ENCODE measurements around the gene EME2.
A peak's percentile ranks its signal among the peaks of the same experiment; 100 is the strongest.

EME2 gene

DNA sequence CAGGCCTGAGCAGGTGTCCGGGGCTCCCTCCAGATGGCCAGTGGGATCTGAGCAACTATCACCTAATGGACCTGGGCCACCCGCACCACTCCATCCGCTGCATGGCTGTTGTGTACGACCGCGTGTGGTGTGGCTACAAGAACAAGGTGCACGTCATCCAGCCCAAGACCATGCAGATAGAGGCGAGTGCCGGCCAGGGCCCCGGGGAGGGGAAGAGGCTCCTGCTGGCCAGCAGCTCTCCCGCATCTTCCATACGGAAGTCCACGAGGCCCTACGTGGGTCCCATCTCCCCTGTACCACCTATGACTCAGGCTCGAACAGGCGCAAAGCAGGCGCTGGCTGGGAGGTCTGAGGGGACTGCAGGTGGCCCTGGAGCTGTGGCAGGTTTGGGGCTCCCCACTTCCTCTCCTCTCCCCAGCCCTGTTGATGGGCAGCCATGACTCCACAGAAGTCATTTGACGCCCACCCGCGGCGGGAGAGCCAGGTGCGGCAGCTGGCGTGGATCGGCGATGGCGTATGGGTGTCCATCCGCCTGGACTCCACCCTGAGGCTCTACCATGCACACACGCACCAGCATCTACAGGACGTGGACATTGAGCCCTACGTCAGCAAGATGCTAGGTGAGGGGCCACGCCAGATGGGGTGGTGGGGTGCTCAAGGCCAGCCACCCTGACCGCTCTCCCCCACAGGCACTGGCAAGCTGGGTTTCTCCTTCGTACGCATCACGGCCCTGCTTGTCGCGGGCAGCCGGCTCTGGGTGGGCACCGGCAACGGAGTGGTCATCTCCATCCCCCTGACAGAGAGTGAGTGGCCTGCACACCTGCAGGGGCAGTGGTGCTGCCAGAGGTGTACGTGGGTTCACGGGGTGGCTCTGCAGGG is 5.3 kb upstream of the EME2 start:
- Mint-ChIP-seq H3K27me3 (ENCODE audit: low read depth) (no peaks in the 10 kb centered on the region), H3K27ac (no peak overlapping the region), H3K9me3 (no peaks in the 10 kb centered on the region), H3K36me3 (ENCODE audit: low read depth) (peaks cover 20% of the 10 kb centered on the region), H3K4me1 (ENCODE audit: low read depth) (peaks cover 2% of the 10 kb centered on the region), H3K4me3 (no peak overlapping the region)
- DNase-seq (ENCODE audit: low spot score), result no peak

DNA sequence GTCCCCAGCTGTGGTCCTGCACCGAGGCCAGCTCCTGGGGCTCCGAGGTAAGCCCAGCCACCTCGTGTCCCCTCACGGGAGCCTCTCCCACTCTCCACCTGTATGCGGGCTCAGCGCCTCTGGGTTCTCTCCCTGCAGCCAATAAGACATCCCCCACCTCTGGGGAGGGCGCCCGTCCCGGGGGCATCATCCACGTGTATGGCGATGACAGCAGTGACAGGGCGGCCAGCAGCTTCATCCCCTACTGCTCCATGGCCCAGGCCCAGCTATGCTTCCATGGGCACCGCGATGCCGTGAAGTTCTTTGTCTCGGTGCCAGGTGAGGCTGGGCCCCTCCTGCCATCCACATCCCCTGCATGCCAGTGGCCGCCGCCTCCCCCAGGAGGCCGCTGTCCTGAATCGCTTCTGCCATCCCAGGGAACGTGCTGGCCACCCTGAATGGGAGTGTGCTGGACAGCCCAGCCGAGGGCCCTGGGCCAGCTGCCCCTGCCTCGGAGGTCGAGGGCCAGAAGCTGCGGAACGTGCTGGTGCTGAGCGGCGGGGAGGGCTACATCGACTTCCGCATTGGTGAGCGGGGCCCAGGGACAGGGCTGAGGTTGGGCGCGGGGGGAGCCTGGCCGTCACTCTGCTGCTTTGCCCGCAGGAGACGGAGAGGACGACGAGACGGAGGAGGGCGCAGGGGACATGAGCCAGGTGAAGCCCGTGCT is 4.4 kb upstream of the EME2 start:
- Mint-ChIP-seq H3K9me3 (no peaks in the 10 kb centered on the region), H3K4me1 (ENCODE audit: low read depth) (peaks cover 2% of the 10 kb centered on the region), H3K36me3 (ENCODE audit: low read depth) (peaks cover 22% of the 10 kb centered on the region), H3K27ac (no peak overlapping the region), H3K4me3 (no peak overlapping the region), H3K27me3 (ENCODE audit: low read depth) (no peaks in the 10 kb centered on the region)
- DNase-seq (ENCODE audit: low spot score), result no peak

DNA sequence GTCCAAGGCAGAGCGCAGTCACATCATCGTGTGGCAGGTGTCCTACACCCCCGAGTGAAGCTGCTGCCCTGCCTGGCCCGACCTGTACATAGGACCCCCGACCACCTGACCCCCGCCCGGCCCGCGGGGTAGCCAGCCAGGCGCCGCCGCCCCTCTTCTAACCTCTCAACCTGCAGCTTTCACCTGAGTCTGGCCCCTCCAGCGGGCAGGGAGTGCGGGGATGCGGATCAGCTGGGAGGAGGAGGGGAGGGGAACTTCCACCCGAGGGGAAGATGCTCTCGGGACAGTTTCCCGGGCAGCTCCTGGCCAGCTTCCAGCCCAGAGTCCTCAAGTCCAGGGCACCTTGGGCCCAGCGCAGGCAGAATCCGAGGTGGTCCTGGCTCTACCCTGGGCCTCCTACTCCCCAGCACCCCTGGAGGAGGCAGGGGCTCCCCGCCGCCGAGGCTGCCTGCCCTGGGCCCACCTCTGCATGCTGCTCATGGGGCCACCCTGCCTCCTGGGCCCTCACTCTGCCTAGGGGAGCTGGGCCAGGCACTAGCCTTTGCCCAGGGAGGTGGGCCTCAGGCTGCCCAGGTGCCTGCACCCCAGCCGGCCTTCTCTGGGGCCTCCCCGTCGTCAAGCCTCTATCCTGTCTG is 3.7 kb upstream of the EME2 start:
- Mint-ChIP-seq H3K27me3 (ENCODE audit: low read depth) (no peaks in the 10 kb centered on the region), H3K9me3 (no peaks in the 10 kb centered on the region), H3K36me3 (ENCODE audit: low read depth) (peaks cover 22% of the 10 kb centered on the region), H3K27ac (no peak overlapping the region), H3K4me1 (ENCODE audit: low read depth) (peaks cover 2% of the 10 kb centered on the region), H3K4me3 (no peak overlapping the region)
- DNase-seq (ENCODE audit: low spot score), result no peak

DNA sequence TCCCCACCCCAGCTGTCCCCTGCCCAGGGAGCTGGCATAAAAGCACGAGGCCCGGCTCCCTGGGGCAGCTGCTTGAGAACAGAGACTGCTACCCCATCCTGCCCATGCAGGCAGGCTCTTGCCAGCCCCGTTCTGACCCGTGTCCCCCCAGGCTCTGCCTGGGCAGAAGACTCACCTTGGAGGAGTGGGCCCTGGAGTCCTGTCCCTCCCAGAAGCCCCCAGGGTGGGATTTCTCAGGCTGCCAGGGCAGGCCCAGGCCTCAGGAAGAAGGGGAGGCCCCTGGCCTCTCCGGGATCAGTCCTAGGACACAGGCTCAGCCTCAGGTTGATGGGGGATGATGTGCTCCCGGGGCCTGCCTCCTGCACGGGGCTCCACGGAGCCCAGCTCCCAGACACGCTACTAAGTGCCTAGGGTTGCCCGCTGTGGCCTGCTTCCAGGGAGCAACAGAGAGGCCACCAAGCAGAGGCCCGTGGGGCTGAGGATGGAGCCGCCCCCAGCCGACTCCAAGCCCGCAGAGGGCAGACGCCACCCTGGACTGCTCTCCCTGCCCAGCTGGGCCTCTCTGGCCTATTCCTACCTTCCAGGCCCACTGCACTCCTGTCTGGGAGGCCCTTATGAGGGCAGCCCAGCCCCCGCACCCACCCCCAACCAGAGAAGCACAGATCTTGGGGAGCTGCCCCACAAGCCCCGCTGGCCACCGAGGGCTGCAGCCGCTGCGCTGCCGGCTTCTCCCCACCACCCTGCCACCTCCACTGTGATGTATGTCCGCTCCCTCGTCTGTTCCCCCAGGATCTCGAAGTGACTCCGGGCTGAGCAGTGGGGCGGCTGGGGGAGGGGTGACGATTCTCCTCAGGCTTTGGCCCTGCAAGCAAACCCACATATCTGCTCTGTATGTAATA is 3.0 kb upstream of the EME2 start:
- H3K4me1 Mint-ChIP-seq (ENCODE audit: low read depth), result peaks cover 2% of the 10 kb centered on the region
- no peak for DNase-seq (ENCODE audit: low spot score)
- peaks cover 22% of the 10 kb centered on the region for H3K36me3 Mint-ChIP-seq (ENCODE audit: low read depth)
- H3K27ac Mint-ChIP-seq, result peak overlapping the region; percentile 55
- H3K9me3 Mint-ChIP-seq, result no peaks in the 10 kb centered on the region
- H3K27me3 Mint-ChIP-seq (ENCODE audit: low read depth), result no peaks in the 10 kb centered on the region
- peak overlapping the region; percentile 74 for H3K4me3 Mint-ChIP-seq

DNA sequence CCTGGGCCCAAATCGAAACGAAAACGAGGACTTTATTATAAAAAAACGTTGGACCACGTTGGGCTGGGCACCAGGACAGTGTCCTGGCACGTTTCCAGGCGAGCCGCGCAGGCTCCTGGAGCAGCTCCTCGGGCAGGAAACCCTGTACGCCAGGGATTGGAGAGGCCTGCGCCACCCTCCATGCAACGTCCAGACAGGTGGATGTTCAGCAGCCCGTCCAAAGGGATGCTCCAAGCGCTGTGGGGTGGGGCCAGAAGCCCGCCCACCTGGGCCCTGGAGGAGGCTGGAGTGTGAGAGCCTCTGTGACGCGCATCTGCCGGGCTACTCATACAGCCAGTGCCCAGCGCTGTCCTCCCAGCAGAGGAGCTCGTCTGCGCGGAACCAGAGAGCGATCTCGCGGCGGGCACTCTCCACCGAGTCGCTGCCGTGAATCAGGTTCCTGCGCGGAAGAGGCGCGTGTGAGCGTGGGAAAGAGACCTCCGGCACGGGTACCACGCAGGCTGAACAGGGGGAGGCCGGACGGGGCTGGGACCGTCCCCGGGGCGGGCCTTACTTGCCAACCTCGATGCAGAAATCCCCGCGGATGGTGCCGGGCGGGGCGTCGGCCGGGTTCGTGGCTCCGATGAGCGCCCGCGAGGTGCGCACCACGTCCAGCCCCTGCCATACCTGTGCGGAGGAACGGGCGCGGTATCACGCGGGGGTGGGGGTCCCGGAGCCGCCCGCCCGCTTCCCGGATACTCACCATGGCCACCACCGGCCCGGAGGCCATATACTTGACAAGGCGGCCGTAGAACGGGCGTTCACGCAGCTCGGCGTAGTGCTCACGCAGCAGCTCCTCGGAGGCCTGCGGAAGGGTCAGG is 2.1 kb upstream of the EME2 start:
- Mint-ChIP-seq H3K36me3 (ENCODE audit: low read depth) (peaks cover 22% of the 10 kb centered on the region), H3K27me3 (ENCODE audit: low read depth) (no peaks in the 10 kb centered on the region), H3K4me1 (ENCODE audit: low read depth) (peaks cover 2% of the 10 kb centered on the region), H3K27ac (peak overlapping the region; percentile 65), H3K4me3 (peak overlapping the region; percentile 74), H3K9me3 (no peaks in the 10 kb centered on the region)
- DNase-seq (ENCODE audit: low spot score), result peak; percentile 39

DNA sequence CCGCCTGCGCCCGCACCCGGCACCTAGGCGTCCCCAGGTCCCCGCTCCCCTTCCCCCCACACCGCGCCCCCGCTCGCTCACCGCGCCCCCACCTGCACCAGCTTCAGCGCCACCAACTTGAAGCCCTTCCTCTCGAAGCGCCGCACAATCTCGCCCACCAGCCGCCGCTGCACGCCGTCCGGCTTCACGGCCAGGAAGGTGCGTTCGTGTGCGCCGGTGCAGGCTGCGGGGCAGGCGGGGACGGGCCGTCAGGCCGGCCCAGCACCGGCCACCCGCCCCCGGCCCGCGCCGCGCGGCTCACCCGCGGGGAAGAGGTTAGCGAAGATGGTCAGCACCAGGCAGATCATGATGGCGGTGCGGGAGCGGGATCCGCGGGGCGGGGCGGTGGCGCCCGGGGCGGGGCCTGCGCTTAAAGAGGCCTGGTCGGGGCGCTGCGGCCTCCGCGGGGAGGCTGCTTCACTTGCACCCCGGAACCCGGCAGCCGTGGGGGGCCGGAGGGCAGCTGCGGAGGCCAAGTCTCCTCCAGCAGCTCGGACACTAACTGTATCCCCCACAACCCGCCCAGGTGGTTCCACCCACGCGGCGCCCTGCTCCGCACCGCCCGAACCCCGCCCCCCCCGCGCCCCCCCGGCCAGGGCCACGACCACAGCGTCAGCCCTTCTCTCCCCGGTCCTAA is 1.3 kb upstream of the EME2 start, which contains the start of gene NME3:
Gene NME3 (minus strand): TSS at position 356 of the 676 bp plus-strand sequence. CDS start 9 bp downstream, at position 347.
- Mint-ChIP-seq H3K9me3 (no peaks in the 10 kb centered on the region), H3K36me3 (ENCODE audit: low read depth) (peaks cover 20% of the 10 kb centered on the region), H3K4me1 (ENCODE audit: low read depth) (peaks cover 2% of the 10 kb centered on the region), H3K4me3 (peak within 1 kb of the TSS; percentile 98), H3K27ac (peak within 1 kb of the TSS; percentile 97), H3K27me3 (ENCODE audit: low read depth) (no peaks in the 10 kb centered on the region)
- DNase-seq (ENCODE audit: low spot score), result peak; percentile 83

DNA sequence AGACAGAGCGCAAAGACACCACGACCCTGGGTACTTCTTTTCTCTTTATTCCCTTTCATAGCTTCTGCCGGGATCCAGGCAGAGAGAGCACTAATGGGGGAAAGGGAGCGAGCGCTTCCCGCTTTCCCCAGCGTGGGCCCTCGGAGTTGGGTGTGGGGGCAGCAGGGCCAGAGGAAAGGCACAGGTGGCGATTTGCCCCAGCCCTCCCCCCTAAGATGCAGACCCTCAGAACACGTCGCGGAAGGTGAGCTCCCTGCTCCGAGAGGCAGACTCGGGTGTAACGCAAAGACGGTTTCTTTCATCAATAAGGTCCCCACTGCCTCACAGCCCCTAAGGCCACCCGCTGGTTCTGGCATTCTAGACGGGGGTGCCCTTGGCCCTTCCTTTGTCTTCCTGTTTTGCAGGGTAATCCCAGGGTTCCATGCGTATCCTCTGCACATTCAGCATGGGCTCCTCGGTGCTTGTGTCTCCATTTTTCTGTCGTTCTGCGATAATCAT is 697 bp upstream of the EME2 start:
- Mint-ChIP-seq H3K36me3 (ENCODE audit: low read depth) (peaks cover 20% of the 10 kb centered on the region), H3K4me1 (ENCODE audit: low read depth) (peaks cover 2% of the 10 kb centered on the region), H3K4me3 (peak overlapping the region; percentile 98), H3K9me3 (no peaks in the 10 kb centered on the region), H3K27ac (peak overlapping the region; percentile 97), H3K27me3 (ENCODE audit: low read depth) (no peaks in the 10 kb centered on the region)
- DNase-seq (ENCODE audit: low spot score), result no peak

DNA sequence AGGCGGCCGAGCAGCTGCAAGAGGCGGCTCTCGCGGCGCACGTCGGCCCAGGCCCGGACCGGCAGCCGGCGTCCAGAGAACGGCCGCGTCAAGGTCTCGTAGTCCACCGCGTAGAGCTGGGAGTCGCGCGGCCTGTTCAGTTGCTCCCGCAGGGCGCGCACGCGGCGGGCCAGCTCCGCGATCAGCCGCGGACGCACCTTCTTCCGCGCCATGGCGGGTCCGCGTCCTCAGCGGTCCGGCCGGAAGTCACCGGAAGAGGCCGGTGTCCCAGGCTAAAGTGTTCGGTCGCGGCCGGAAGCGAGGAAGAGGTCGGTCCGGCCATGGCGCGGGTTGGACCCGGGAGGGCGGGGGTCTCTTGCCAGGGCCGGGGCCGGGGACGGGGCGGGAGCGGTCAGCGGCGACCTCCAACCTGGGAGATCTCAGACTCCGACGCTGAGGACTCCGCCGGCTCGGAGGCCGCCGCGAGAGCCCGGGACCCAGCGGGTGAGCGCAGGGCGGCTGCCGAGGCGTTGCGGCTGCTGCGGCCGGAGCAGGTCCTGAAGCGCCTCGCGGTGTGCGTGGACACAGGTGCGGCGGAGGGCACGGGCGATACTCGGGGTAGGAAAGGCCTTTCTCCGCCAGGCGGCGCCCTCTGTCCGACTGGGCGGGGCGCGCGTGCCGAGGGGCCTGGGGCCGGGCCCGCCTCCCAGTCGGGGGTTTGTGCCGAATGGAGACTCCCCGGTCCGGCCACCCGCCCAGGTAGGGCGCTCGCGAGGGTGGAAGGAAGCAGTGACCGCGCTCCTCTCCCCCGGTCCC is 495 bp downstream of the EME2 start, which contains the start of gene MRPS34:
Gene MRPS34 (minus strand): TSS at position 227 of the 795 bp plus-strand sequence. CDS start 15 bp downstream, at position 212.
- Mint-ChIP-seq H3K36me3 (ENCODE audit: low read depth) (peaks cover 15% of the 10 kb centered on the region), H3K4me3 (peak within 1 kb of the TSS; percentile 98), H3K9me3 (no peaks in the 10 kb centered on the region), H3K4me1 (ENCODE audit: low read depth) (peaks cover 2% of the 10 kb centered on the region), H3K27ac (peak within 1 kb of the TSS; percentile 97), H3K27me3 (ENCODE audit: low read depth) (no peaks in the 10 kb centered on the region)
- DNase-seq (ENCODE audit: low spot score), result peak; percentile 82

DNA sequence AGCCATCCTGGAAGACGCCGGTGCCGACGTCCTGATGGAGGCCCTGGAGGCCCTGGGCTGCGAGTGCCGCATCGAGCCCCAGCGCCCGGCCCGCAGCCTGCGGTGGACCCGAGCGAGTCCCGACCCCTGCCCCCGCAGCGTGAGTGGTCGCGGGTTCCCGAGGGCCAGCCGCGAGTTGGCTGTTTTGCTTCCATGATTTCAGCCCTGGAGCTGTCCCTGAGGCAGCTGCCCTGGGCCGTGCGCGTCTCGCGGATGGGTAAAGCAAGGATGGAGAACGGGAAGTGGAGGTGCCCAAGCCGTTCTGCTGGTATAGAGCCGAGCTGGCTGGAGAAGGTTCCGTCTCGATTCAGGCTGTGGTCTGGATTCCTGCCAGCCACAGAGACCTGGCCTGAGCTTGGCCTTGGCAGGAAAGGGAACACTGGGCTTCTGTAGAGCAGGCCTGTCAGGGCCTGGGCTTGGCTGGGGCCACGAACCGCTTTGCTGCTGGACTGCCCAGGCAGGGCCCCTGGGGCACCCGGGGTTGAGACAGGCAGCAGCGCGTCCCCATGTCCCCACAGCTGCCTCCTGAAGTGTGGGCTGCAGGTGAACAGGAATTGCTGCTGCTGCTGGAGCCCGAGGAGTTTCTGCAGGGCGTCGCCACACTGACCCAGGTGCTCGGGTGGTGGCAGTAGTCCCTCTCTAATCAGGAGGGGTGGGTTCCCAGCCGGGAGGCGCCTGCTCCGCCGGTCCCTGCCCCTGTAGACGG is 1.3 kb downstream of the EME2 start:
- H3K27ac Mint-ChIP-seq, result peak overlapping the region; percentile 60
- H3K27me3 Mint-ChIP-seq (ENCODE audit: low read depth), result no peaks in the 10 kb centered on the region
- H3K36me3 Mint-ChIP-seq (ENCODE audit: low read depth), result peaks cover 12% of the 10 kb centered on the region
- H3K9me3 Mint-ChIP-seq, result no peaks in the 10 kb centered on the region
- DNase-seq (ENCODE audit: low spot score), result no peak
- peak overlapping the region; percentile 98 for H3K4me3 Mint-ChIP-seq
- peaks cover 2% of the 10 kb centered on the region for H3K4me1 Mint-ChIP-seq (ENCODE audit: low read depth)

DNA sequence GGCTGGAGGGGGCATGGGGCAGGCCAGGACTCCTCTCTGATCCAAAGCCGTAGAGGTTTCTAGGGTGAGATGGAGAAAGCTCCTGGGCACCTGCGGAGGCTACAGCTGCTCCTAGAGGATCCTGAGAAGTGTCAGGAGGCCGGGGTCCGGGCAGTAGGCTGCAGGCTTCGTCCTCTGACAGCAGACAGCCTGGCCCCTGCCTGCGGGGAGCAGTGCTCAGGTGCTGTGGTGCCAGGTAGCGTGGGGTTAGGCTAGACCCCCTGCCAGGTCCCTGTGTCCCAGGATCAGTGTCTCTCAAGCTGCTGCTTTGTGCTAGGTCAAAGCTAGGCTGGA is 1.8 kb downstream of the EME2 start:
- H3K27ac Mint-ChIP-seq, result no peak overlapping the region
- no peaks in the 10 kb centered on the region for H3K9me3 Mint-ChIP-seq
- H3K4me1 Mint-ChIP-seq (ENCODE audit: low read depth), result peaks cover 2% of the 10 kb centered on the region
- H3K36me3 Mint-ChIP-seq (ENCODE audit: low read depth), result peaks cover 12% of the 10 kb centered on the region
- no peaks in the 10 kb centered on the region for H3K27me3 Mint-ChIP-seq (ENCODE audit: low read depth)
- H3K4me3 Mint-ChIP-seq, result no peak overlapping the region
- no peak for DNase-seq (ENCODE audit: low spot score)

Measured in T-helper 2 cell treated with Interferon-gamma antibody and Interleukin-4, amounts not matched to agents 5 μg/mL and 100 μg/mL, for 36 hours (primary cell).